ENCODE data around the gene POMGNT1.

Gene POMGNT1

DNA sequence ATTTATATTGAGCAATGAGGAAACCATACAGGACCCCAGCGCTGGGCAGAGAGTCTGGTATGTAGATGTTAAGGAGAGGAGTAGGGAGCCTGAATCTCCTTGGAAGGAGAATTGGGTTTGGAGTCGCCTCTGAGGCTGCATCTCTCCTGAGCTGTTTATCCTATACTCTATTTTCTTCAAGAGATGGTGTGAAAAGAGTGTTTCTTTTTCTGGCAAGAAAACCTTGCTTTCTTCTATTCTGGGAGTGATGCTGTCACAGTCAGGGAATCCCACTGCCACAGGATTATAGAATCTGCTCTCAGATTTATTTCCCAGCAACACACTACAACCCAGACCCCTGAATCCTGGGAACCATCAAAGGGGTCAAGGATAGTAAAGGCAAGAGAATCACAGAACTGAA is 8.2 kb upstream of the POMGNT1 start:
- FAIRE-seq, result no peak

GRCh38 chr1:46205791-46206190 is 7.6 kb upstream of the POMGNT1 start:
- FAIRE-seq, result no peak

GRCh38 chr1:46205141-46205540 is 6.9 kb upstream of the POMGNT1 start:
- FAIRE-seq, result no peak

DNA sequence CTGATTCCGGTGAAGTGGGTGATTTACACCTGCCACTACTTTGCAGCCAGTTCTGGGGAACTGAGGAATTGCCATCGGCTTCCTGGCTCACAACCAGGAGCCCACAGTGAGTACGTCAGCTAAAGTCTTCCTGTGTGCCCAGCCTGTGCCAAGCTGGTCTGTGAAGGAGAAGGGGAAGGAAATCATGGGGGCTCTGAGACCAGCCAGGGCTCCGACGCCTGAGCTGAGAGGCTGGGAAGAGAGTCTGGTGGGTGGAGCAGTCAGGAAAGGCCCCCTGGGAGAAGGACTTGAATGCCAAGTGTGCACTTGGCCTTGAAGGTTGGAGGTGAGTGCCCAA is 6.1 kb upstream of the POMGNT1 start:
- no peak for FAIRE-seq

GRCh38 chr1:46203738-46204405 is 5.6 kb upstream of the POMGNT1 start:
- no peak for FAIRE-seq

DNA sequence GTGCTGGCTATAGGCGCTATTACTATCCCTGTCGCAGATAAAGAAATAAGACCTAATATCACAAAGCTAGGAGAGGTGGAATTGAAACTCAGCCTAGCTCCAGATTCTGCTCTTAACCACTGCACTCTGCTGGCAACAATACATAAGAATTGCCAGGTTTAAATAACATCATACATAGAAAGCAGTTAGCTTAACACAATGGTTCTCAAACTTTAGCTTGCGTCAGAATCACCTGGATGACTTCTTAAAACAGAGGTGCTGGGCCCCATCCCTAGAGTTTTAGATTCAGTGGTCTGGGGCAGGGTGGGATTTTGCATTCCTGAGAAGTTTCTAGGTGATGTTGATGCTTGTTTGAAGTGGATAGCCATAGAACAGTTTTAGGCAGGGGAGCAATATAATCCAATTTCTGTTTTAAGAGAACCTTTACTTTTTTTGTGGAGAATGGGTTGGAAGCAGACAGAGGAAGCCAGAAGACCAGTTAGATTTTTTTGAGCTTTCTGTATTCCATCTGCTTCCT is 1.1 kb upstream of the POMGNT1 start:
- peak; percentile 43 for FAIRE-seq

DNA sequence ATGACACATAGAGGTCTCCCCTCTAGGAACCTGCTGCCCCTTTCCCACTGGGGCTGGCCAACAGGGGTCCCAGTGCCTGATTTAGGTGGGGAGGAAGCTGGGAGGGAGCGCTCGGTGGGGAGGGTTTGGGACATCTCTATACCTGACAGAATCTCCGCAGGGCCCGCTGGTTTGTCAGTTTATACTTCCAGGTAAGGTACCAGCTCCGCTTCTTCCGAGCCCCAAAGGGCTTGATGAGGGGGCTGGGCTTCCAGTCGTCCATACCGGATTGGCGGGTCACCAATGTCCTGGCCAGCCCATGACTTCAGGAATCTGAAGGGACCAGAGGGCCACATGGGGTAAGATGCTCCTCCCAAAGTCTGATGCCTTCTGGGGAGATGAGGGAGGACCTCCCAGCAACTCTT is 672 bp downstream of the POMGNT1 start:
- FAIRE-seq, result no peak

- no peak for FAIRE-seq
Measured at GRCh38 chr1:46196609-46197008, 1.6 kb downstream of the POMGNT1 start.

- FAIRE-seq, result no peak
Measured at GRCh38 chr1:46194641-46195193, 3.5 kb downstream of the POMGNT1 start.

DNA sequence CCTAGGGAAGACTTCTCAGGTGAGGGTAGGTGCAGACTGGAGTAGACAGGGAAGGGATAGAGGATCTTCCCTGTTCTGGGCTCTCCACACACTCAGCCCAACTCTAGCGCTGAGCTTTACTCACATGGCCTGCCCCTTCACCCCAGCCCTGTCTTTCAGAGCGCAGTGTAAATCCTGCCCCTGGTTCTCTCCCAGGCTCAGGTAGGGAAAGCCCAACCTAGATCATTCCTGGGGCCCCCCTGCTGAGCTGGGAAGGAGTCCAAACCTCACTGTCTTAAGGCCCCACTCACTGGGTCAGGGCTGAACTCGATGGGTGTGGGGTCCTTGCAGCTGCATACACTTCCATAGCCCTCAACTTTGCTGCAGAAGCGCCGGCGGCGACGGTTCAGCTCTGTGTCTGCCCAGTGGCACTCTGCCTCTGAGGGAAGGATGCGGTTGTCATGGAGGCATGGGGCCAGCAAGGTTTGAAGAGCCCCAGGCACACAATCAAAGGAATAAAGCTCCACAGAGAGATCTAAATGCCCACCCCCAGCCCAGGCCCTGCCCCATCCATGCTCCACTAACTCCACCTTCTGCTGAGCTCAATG is 4.2 kb downstream of the POMGNT1 start:
- FAIRE-seq, result no peak

GRCh38 chr1:46193285-46193684 is 4.9 kb downstream of the POMGNT1 start:
- FAIRE-seq, result no peak

DNA sequence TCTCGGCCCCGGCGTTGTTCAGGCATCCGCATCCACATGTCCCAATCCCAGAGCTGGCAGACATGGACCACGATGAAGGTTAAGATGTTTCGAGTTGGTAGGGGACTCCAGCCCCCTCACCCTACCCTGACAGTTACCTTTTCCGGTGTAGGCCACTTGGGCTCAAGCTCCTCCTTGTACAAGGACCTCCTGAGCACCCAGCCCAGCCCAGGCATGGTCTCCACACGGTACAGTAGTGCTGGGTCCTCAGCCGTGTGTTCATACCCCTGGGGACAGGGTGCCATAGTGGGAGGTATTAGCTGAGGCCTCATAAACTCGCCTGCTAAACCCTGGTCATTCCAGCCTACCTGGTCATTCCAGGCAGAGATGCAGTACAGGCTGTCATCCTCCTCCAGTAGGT is 6.1 kb downstream of the POMGNT1 start:
- no peak for FAIRE-seq

DNA sequence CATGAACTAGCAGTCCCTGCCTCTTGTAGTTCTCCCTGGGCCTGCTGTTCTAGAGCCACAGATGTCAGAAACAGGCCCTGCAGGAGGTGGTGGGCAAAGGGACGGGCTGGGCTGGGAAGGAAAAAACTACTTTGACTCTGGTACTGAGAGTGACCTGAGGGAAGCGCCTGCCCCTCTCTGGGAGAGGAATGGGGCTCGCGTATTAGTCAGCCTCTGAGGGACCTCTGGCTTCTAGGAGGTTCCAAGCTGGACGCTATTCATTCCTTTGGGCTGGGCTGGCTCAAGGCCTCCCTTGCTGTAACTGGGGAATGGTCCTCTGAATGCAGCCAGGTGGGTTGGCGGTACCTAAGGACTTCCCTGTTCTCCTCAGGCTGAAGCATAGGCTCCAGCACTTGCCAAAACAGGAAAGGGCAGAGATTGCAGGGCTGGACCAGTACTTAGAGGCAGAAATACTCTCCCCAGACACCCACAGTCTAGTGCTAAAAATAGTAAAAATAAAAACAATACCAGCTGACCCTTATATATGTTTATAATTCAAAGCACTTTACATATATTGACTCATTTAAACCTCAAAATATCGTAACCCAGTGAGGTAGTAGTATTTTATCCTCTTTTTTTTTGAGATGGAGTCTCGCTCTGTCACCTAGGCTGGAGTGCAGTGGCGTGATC is 7.1 kb downstream of the POMGNT1 start:
- no peak for FAIRE-seq

GRCh38 chr1:46190539-46190938 is 7.7 kb downstream of the POMGNT1 start:
- FAIRE-seq, result no peak

GRCh38 chr1:46188295-46189030 is 9.8 kb downstream of the POMGNT1 start:
- no peak for FAIRE-seq

- no peak for FAIRE-seq
Measured at GRCh38 chr1:46187106-46187869, 10.9 kb downstream of the POMGNT1 start.

DNA sequence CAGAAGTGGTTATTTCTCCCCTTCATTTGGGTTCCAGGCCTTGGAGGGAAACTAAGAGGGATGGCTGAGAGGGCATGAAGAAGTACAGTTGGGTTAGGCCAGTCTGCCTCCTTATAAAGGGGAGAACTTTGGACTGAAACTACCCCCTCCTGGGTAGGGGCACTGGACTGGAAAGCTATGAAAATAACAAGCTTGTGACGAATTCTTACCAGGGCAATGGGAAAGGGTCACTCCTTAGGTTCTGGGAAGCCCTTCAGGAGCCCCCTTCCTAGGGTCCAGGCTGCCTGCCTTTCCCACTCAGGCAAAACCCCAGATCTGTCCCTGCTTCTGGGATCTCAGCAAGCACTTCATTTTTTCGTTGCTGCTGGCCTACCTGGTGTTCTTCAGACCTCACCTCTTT is 12.2 kb downstream of the POMGNT1 start:
- no peak for FAIRE-seq

DNA sequence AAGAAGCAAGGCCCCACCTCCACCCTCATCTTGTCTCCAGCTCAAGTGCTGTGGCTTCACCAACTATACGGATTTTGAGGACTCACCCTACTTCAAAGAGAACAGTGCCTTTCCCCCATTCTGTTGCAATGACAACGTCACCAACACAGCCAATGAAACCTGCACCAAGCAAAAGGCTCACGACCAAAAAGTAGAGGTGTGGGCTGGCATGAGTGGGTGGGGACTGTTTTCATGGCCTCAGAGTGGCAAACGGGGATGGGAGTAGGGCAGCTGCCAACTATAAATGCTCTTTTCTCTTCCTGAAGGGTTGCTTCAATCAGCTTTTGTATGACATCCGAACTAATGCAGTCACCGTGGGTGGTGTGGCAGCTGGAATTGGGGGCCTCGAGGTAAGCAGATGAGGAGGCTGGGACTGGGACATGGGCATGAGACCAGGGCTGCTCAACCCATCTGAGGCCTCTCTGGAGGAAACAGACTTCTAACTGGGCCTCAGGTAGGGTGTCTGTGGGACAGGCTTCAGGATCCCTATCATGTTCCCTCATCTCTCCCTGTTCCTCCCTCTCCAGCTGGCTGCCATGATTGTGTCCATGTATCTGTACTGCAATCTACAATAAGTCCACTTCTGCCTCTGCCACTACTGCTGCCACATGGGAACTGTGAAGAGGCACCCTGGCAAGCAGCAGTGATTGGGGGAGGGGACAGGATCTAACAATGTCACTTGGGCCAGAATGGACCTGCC is 13.1 kb downstream of the POMGNT1 start:
- FAIRE-seq, result no peak

- FAIRE-seq, result no peak
Measured at GRCh38 chr1:46183926-46184557, 14.2 kb downstream of the POMGNT1 start.

DNA sequence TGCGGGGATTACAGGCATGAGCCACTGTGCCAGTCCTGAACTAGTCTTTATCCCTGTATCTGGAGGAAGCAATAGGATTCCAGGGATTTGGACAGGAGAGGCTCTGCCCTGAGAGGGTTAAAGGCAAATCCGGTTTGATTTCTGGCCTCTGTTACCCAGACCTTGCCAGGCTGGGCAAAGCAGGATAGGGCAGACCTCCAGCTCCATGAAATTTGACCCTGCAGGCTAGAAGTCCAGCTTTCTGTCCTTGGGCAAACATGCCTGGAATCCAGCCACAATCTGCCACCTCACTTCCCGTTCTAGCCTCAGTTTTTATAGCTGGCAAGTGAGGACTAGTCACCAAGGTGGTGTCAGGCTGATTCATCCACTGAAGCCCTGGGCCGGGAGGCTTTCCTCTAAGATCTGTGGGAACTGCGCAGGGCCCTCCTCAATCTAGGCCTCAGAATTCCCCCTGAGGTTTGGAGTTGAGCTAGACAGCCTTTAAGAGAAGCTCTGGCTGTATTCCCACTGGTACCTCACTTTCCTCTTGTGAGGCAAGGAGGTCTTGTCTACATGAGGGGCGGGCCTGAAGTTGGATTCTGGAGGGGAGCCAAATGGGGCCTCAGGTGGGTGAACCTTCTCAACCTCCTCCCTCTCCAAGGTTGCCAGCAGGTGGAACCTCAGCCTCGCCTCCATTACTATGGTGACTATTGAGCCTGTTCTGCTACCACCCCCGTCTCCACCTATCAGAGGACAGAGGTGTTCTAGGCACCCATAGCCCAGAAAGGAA is 15.0 kb downstream of the POMGNT1 start:
- FAIRE-seq, result peak; percentile 24

Measured in islet of Langerhans (tissue), 1 donor.